DMS 273 treated with DMSO at 0.1 percent for 48 hours (cell line): ENCODE data around the gene GALNT12.

ENCODE experiments used
- DNase-seq: peaks from one replicate; lab custom pipeline; 2025; lab: John Stamatoyannopoulos, UW

Gene GALNT12

GRCh38 chr9:98807070-98807813 is at the start of gene GALNT12:
Gene GALNT12, plus strand, starts transcription at chr9:98807670. Its CDS starts 29 bp downstream, at chr9:98807699.
- DNase-seq: no peak

- no peak for DNase-seq
Observed at GRCh38 chr9:98760231-98760630, 47.2 kb upstream of the GALNT12 start.

- DNase-seq: no peak
Observed at GRCh38 chr9:98763986-98764745, 43.3 kb upstream of the GALNT12 start.

- no peak for DNase-seq
Observed at GRCh38 chr9:98765256-98765655, 42.2 kb upstream of the GALNT12 start.

GRCh38 chr9:98766586-98766985 is 40.9 kb upstream of the GALNT12 start:
- DNase-seq: no peak

- DNase-seq: no peak
Observed at GRCh38 chr9:98767196-98767595, 40.3 kb upstream of the GALNT12 start.

- DNase-seq: no peak
Observed at GRCh38 chr9:98767915-98768314, 39.6 kb upstream of the GALNT12 start.

GRCh38 chr9:98768344-98768743 is 39.1 kb upstream of the GALNT12 start:
- no peak for DNase-seq

- no peak for DNase-seq
Observed at GRCh38 chr9:98770717-98771116, 36.8 kb upstream of the GALNT12 start.

- no peak for DNase-seq
Observed at GRCh38 chr9:98771209-98771874, 36.1 kb upstream of the GALNT12 start.

GRCh38 chr9:98772364-98773155 is 34.9 kb upstream of the GALNT12 start:
- DNase-seq: no peak

GRCh38 chr9:98773721-98774120 is 33.7 kb upstream of the GALNT12 start:
- DNase-seq: no peak

- no peak for DNase-seq
Observed at GRCh38 chr9:98774746-98775145, 32.7 kb upstream of the GALNT12 start.

GRCh38 chr9:98775831-98776441 is 31.5 kb upstream of the GALNT12 start:
- DNase-seq: peak; percentile 42

GRCh38 chr9:98777618-98778017 is 29.9 kb upstream of the GALNT12 start:
- DNase-seq: no peak

- no peak for DNase-seq
Observed at GRCh38 chr9:98778251-98778650, 29.2 kb upstream of the GALNT12 start.

- DNase-seq: no peak
Observed at GRCh38 chr9:98778711-98779530, 28.5 kb upstream of the GALNT12 start.

GRCh38 chr9:98780059-98780749 is 27.3 kb upstream of the GALNT12 start:
- DNase-seq: no peak

- DNase-seq: no peak
Observed at GRCh38 chr9:98781588-98782383, 25.7 kb upstream of the GALNT12 start.
